Stimulated activated CD4-positive, alpha-beta T cell treated with anti-CD3 and anti-CD28 coated beads, Interleukin-2, amount 100 ng/mL, for 4 hours (primary cell): ENCODE results near the gene RELT.

ENCODE experiments used
- DNase-seq: peaks from one replicate; pipeline ENCODE4 v3.0.0-alpha.2; 2020; ENCODE audit warnings: low read depth

RELT gene, protein sequence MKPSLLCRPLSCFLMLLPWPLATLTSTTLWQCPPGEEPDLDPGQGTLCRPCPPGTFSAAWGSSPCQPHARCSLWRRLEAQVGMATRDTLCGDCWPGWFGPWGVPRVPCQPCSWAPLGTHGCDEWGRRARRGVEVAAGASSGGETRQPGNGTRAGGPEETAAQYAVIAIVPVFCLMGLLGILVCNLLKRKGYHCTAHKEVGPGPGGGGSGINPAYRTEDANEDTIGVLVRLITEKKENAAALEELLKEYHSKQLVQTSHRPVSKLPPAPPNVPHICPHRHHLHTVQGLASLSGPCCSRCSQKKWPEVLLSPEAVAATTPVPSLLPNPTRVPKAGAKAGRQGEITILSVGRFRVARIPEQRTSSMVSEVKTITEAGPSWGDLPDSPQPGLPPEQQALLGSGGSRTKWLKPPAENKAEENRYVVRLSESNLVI

DNA sequence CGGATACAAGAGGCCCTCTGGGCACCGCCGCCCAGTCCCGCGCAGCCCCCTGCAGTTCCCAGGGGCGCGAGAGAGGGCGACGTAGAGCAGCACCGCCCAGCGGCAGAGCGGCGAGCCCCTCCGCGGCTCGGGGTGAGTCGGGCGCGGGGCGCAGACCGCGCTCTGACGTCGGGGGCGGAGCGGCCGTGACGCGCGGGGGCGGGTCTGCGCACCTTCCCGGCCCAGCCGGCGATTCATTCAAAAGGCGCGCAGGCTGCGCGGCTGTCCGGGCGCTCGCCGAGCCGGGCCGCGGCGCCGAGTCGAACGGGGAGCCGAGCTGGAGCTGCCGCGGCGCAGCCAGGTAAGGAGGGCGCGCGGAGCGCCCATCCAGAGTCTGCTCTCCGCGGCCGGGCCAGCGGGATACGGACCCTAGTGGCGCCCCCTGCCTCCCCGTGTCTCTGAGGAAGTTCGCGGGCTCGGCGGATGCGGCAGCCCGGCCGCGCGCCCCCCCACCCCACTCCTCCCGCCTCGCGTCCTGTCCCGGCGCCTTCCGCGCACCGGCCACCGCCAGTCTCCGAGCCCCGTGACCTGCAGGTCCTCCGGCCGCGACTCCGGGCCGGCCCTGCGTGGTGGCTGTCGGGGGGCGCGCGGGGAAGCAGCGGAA, at the start of gene RELT:
Gene RELT (plus strand): TSS at position 240 of the 643 bp plus-strand sequence. CDS start 12,738 bp downstream, outside the sequence.
- DNase-seq, result peak; percentile 87

DNA sequence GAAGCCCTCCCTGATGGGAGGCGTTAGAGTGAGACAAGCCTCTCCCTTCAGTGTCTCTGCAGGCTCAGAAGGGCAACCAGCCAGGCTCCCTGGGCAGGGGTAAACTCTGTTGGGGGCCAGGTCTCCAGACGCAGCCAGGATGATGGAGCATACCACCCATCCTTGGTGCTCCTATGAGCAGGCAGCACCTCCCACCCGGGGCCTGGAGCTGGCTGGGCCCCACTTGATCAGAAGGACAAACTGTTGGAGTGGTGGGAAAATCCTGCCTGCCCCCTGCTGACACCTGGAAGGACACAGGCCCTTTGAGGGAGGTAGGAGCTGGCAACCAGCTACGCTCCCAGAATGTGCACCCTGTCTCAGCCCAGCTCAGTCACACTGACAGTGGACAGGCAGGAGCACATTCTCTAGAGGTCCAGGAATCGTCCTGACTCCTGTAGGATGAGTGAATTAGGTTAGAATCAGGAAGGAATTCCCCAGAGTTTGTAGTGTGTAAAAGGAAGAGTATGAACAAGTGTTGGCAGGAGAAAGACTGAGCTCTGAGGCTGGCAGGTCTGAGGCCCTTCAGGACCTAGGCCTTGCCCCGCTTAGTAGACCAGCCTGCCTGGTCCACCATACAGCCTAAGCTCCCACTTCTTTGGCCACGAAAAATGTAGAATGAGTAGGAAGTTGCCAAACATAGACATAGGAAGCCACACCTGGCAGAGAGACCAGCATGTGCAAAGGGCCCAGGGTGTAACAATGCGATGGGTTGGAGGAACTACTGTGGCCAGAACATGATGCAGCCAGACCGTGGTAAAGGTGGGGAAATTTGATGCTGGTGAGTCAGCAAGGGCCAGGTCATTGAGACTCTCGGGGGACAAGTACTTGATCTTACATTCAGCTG, 49.0 kb upstream of the RELT start:
- DNase-seq, result no peak

DNA sequence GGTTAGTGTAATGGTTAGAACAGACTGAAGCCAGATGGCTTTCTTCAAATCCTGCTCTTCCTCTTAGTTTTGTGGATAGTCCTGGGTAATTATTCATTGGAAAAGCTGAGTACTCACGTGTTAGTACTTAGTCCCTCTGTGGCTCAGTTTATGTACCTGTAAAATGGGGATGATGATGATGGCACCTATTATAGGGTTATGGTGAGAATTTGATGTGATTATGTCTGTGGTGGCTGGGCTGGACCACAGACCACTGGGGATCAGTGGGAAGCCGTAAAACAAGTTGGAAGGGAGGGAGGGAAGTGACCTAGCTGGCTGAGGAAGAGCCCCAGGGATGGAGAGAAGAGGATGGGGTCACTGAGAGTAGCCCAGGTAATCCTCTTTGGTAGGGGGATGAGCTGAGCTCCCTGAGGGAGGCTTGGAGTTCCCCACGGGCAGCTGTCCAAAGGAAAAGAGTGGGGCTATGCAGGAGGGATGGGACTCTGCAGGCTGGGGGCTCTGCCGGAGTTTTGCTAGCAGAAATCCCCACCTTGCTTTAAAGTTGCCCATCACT, 48.3 kb upstream of the RELT start:
- DNase-seq, result no peak

DNA sequence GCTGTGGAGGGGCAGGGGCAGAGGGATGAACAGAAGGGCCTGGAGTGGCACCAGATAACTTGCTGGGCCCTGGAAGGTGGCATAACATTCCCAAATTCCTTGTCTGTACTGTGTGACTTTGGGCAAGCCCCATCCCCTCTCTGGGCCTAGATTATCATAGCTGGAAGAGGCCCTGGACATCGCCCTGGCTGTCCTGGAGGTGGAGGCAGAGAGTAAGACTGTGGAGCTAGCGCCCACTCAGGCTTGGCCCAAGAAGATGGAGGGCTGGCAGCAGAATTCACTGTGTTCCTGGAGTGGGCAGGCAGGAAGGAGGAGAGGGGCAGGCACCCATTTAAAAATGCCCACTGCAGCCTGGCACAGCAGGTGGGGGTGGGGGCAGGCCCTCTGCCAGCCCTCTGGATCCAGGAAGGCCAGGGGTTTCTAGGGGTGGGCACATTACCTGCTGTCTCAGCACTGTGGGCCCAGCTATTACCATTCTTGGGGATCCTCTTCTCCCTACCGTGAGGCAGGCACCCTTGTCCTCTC, 45.6 kb upstream of the RELT start:
- DNase-seq, result no peak

DNA sequence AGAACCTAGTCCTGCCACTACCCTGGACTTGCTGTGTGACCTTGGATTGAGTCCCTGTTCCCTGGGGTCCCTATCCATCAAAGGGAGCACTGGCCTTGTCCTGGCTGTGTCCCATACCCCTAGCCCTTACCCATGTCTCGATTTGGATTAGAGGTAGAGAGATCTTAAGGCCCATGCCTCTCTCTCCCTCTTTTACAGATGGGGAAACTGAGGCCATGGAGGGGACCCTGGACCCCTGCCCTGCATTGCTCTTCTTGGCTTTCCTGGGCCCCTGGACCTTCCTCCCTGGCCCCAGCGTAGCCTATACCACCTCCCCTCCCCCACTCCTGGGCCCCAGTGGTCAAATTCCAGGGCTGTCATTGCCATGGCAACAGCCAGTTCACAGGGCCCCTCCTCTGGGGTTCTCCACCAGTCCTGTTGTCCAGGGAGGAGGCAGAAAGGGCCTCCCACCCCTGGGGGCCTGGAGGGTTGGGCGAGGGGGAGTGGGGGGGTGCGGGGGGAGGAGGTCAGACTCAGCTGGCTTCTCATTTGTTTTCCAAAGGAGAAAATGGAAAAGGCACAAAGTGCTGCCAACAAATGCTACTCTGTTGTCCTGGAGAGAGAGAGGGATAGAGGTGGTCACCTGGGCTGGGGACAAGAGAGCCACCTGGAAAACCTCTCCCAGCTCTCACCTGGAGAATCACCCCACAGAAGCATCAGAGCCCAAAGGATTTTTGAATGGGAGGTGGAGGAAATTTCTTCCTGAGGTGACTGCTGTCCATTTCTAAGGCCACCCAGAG, 44.9 kb upstream of the RELT start:
- DNase-seq, result no peak

DNA sequence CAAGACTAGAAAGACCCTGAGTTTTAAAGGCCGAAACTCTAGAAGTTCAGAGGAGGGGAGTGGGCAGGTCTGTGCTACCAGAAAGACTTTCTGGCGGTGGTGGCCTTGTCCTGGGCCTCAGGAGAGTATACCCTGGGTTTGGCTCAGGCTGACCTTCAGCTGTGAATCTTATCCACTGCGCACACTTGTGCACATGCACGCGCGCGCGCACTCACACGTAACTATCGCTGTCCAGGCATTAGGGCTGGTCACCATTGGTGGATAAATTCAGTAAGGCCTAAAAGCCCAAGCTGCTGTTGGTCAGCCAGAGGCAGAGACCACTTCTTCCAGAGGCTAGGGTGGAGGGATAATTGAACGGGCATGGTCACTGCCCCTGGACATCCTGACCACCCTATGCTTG, 43.0 kb upstream of the RELT start:
- no peak for DNase-seq

DNA sequence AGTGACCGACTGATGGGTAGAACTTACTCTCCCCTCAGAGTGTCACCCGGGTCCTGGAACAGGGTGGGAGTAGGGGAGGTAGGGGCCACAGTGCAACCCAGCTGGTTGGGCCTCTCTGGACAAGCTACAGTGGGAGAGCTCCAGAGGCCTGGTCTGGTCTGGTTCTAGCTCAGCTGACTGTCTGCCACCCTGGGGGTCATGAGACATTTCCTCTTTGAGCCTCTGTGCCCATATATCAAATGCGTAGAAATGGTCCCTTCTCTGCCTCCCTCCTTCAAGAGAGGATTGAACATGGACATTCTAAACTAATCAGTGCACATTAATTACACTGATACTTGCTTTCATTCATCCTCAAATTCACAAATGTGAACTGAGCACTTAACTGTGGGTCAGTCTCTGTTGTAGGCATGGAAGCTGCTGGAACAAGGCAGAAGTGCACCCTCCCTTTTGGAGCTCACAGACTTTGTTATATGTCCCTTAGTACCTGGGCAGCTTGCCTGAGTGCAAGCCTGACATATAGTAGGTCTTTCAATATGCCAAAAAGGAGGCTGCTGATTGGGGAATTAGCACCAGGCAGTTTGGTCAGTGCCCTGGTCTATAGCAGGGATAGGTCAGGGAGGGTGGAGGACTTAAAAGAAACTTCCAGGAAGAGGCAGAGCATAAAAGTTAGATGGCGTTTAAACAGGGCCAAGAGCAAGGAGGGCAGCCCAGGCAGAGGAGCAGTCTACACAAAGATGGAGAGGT, 42.4 kb upstream of the RELT start:
- DNase-seq, result no peak

DNA sequence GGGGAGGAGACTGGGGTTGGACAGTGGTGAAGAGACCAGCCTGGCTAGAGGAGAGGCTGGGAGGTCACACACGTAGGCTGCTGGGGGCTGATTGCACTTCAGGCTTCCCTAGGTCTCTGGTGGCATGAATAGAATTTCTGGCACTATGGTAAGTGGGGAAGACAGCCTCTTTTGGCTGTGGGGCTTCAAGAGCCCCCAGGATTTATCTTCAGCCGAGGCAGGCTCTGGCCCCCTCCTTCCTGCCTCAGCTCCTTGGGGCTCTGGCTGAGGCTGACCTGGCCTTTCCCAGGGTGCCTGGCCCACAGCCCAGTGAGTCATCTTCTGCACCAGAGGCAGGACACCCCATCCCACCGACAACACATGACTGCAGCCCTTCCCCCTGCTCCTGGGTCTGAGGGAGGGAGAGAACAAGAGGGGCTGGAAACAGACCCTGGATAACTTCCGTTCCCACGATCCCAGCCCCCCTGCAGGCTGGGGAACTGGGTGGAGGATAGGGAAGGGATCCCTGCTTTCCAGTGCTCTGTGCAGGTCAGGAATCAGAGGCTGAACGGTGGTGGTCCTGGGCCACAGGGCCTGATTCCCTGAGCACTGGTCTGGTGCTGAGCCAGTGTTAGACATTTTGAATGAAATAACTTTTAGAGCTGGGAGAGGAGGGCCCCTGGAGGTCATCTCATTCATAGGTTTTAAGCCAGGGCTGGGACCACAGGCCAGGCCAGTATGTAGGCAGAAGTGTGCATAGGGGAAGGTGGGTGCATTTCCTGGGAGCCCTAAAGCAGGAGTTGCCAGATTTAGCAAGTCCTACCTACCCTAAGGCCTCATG, 41.6 kb upstream of the RELT start:
- no peak for DNase-seq

DNA sequence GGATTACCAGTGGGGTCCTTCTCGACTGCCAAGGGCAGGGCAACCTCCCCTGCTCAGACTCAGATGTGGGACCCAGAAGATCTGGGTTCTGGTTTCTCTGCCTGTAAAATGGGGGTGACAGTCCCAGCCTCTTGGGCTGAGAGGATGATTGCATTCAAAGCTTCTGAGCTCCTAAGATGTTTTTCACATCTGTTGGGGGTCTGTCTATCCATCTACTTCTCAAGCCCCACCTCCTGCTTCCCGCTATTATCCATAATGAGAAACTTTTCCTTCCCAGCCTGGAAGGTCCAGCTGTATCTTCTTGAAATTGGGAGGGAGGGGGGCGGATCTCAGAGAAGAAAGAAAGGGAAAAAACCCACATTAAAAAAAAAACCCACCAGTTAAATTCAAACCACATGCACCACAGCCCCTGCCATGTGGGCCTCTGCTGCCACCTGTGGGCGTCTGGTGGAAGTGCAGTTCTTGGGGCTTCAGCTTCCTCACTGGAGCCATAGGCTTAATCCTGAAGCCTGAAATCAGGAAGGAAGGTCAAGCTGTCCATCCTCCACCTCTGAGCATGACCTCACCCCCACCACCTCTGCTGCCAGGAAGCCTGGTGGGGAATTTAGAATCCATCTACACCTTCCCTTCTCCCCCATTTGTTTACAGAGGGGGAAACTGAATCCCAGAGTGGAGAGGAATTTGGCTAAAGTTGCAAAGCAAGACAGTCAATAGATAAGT, 40.8 kb upstream of the RELT start:
- DNase-seq, result peak; percentile 54

DNA sequence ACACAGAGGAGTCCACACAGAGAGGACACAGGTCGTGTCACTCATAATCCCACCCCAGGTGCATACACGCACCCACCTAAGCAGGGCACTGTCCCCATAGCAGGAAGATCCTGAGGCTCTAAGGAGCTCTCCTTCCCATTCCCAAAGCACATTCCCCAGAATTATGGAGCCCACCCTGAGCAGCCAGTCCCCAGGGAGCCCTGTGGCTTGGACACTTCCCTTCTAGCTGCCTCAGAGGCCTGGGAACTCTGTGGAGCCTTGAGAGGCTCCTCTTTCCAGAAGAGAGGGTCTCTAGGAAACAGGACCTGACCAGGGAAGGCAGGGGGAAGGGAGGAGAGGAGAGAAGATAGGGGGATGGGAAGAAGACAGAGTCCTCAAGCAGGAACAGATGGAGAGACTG, 38.4 kb upstream of the RELT start:
- DNase-seq, result no peak

DNA sequence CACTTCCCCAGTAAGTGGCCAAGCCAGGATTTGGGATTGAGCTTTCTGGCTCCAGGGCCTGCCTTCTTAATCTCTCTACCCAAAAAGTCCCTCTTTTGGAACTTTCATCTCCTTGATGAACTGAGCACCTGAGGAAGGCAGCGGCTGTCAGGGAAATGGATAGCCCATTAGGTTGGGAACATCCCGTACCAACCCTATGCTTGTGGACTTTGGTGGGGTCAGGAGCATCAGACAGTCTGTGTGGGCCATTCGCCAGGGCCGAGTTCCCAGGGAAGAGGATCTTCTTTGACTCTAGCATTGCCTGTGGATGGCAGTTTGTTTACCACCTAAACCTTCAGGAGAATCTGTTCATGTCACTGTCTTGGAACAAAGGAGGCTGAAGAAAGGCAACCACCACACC, 37.9 kb upstream of the RELT start:
- DNase-seq, result no peak

DNA sequence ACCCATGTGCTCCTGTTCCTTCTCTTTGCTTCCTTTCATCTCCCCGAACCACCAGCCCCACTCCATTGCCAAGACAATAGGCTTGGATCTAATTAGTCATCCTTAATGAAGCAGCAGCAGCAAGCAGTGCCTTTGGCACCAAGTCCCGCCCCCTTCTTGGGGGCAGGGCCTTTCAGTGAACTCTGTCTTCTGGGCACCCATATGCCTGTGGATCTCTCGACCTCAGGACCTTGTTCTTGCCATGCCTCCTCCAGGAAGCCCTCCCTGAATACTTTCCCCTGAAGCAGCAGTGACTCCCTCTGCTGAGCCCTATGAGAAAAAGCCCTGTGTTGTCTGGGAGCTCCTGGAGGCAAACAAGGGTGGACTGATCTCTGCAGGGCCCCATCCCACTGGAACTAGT, 36.0 kb upstream of the RELT start:
- DNase-seq, result no peak

DNA sequence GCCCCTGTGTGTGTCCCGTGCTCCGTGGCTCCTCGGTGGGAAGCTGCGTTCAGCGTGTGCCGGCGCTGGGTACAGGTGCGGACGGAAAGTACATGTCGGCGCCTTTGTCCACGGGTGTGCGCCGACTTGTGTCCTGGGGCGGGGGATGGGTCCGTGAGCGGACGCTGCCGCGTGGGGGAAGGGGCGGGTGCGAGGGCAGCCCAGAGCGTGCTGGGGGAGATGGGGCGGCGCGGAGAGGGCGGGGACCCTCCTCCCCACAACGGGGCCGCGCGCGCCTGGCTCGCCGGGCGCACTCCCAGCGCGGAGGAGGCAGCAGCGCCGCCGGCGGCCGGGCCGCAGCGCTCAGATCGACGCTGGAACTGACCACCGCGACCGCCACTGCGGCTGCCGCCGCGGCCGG, 33.6 kb upstream of the RELT start:
- no peak for DNase-seq

DNA sequence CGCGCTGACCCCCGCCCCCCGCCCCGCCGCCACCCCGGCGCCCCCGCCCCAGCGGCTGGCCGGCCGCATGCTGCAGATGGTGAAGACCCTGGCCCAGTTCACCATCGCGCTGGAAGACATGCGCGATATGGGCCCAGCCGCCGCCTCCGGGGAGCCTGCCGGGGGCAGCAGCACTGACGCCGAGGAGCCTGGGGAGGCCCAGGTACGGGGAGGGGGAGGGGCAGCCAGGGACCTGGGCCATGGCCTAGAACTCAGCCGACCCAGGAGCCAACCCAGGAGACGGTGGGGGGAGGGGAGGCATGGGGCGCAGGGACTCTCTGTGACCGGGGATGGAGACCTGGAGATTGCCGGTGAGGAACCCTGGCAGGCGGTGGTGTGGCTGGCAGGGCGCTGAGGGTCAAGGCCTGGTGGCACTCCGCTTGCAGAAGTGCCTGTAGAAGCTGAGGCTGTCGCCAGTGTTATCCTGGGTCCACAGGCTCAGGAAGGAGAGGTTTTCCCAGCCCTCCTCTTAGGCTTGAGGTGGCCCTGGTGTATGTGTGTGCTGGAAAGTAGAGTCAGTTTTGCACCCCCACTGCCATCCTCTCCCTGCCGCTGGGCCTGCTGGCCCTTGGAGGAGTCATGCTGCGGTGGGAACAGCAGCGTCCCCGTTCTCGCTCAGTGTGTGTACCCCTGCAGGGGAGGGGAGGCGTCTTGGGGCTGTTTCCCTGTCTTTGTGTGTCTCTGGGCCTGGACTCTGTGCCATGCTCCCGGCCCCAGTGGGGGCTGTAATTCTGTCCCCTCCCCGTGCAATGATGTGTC, 32.9 kb upstream of the RELT start:
- no peak for DNase-seq

DNA sequence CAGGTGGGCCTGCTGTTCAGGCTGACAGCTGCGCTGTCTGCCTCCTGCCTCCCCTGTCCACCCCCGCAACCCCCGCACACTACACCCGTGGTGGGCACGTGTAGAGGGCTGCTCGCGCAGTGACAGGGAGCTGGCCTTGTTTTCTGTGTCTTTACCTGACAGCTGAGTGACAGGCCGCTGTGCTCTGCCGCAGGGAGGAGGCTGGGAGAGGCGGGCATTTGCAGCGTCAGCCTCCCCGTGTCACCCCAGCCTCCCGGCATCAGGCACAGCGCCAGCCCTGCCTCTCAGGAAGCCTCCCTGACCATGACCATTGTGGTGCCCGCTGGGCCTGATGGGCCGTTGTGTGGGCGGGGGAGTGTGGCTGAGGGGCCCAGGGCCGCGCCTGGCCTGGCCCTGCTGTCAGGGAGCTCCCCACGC, 32.0 kb upstream of the RELT start:
- DNase-seq, result no peak

DNA sequence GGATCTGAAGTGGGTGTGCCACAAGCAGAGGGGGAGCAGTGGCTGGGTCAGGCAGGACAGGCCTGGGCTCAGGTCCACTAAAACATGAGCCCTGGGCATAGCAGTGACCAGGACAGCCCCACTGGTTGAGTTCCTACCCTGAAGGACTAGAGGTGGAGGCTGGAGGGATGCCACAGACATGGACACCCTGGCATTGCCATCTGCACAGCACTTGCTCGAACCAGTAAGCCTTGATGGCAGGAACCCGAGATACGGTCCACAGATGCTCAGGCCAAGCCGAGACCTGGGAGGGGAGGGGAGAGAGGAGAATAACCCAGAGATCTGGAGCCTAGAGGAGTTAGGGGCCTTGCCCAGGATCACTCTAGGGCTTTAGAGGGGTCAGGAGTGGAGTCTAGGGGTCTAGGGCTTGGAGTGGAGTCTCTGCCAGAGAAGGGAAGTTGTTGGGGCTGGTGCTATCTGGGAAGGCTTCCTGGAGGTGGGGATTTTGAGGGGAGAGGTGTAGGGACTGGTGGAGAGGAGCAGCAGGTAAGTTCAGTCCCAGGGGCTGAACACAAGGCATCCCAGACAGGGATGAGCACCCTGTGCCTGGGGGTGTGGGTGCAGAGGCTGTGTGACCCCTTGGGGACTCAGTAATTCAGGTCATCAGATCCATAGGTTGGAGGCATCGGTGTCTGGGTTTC, 30.6 kb upstream of the RELT start:
- DNase-seq, result no peak

DNA sequence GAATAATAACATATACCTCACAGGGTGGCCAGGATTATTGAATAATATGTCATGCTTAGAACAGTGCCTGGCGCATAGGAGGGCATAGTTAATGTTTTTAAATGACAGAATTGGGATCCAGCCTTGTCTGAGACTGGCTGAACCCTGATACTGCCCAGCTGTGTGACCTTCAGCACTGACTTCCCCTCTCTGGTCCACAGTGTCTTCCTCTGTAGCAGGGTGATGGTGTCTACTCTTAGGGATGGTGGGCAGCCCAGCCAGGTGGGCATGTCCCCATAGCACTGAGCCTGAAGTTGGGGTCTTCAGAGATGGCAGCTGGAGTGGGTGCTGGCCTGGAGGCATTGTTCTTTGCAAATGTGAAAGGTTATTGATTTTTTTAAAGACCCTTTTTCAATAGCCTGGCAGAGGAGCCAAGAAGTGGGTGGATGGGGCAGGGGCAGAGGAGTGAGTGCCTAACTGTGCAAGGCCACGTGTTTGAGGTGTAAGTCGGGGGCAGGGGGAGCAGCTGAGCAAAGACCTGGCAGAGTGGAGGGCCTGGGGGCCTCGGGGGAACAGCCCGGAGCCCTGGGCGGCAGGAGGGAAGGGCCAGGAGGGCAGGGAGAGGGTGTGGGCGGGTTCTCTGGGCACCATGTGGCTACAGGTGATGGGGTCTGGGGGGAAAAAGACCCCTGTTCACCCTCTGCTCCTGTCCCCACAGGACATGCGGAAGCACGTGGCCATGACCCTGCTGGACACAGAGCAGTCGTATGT, 29.8 kb upstream of the RELT start:
- DNase-seq, result no peak
